Spleen (tissue), 7 donors: Measurements from ENCODE around the gene UBE2E2.

Experiments used
- POLR2A ChIP-seq, 3 donors: fragments of 450-650 bp; IDR thresholded peaks; one replicate each; pipeline ENCODE4 v1.5.1; 2017; ENCODE audit warnings: antibody characterized with exemption in 3 of 3, mild to moderate bottlenecking in 1 of 3
- TF ChIP-seq, protein P1 (sequence below), 11 experiments: fragments of 200-600 bp in 7 of 11; fragments of 450-650 bp in 4 of 11; sonication (generic) in 4 of 11; IDR thresholded peaks in 8 of 11; conservative IDR thresholded peaks in 3 of 11; 1 replicate in 7 of 11; 2 replicates in 4 of 11; pipeline versions ENCODE4 v1.4.0 to v1.8.0; 2016 to 2021; ENCODE audit warnings: antibody characterized with exemption in 11 of 11, inconsistent platforms in 4 of 11, mild to moderate bottlenecking in 1 of 11
- donor health status: DM: no; HTN: no; CAD: no; lungs with moderate emphysema.
- donor health status: DM: no; HTN: no; CAD: no.
- donor health status: DM: no; HTN: no; CAD: no.

DNA sequence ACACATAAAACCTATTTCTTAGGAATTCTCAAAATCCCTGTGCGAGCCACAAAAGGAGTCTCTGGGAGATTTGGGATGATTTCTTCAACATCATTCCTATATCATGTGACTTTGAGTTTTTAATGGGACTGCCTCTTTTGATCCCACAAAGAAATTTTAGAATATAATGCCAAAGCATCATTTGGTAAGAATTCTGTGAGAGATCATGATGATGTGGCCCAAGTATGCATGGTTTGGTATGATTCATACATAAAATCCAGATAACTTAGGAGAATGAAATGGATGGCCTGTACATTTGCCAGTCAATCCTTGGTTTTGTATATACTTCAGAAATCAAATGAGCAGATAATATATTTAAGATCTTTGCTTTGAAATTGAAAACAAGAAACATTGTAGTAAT is 61.3 kb downstream of the UBE2E2 start:
- TF ChIP-seq, protein P1, sequence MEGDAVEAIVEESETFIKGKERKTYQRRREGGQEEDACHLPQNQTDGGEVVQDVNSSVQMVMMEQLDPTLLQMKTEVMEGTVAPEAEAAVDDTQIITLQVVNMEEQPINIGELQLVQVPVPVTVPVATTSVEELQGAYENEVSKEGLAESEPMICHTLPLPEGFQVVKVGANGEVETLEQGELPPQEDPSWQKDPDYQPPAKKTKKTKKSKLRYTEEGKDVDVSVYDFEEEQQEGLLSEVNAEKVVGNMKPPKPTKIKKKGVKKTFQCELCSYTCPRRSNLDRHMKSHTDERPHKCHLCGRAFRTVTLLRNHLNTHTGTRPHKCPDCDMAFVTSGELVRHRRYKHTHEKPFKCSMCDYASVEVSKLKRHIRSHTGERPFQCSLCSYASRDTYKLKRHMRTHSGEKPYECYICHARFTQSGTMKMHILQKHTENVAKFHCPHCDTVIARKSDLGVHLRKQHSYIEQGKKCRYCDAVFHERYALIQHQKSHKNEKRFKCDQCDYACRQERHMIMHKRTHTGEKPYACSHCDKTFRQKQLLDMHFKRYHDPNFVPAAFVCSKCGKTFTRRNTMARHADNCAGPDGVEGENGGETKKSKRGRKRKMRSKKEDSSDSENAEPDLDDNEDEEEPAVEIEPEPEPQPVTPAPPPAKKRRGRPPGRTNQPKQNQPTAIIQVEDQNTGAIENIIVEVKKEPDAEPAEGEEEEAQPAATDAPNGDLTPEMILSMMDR (IDR thresholded peaks at IDR 0.05 in 8 of 11, conservative IDR thresholded peaks at IDR 0.05 in 3 of 11) = no peak
- TF ChIP-seq POLR2A (IDR thresholded peaks at IDR 0.05) = no peak
